Measurements from ENCODE around the gene OPCML.

DNA sequence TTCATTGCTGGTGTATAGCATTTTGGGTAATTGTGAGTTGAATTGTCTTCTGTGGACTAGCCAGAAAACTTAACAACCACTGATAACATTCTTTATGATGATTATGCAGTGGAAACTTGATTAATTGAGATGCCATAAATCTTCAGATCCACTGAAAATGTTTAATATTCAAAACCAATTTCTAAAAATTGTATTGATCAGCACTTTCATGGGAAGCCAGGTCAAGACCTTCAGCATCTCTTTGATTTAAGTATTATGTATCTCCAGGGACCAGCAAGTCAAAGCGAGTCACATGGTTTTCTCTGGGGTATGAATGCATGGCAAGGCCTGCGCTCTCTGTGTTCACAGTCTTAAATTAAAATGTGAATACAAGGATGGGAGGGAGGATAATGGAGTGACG, 596.9 kb downstream of the OPCML start:
- TF ChIP-seq CTCF (IDR thresholded peaks at IDR 0.05): no peak
- TF ChIP-seq POLR2AphosphoS5 (IDR thresholded peaks at IDR 0.05; ENCODE audit: low read depth, low read length): no peak
- TF ChIP-seq TCF7L2 (IDR thresholded peaks at IDR 0.05; ENCODE audit: low read depth, low read length): no peak
- TF ChIP-seq, protein P1, sequence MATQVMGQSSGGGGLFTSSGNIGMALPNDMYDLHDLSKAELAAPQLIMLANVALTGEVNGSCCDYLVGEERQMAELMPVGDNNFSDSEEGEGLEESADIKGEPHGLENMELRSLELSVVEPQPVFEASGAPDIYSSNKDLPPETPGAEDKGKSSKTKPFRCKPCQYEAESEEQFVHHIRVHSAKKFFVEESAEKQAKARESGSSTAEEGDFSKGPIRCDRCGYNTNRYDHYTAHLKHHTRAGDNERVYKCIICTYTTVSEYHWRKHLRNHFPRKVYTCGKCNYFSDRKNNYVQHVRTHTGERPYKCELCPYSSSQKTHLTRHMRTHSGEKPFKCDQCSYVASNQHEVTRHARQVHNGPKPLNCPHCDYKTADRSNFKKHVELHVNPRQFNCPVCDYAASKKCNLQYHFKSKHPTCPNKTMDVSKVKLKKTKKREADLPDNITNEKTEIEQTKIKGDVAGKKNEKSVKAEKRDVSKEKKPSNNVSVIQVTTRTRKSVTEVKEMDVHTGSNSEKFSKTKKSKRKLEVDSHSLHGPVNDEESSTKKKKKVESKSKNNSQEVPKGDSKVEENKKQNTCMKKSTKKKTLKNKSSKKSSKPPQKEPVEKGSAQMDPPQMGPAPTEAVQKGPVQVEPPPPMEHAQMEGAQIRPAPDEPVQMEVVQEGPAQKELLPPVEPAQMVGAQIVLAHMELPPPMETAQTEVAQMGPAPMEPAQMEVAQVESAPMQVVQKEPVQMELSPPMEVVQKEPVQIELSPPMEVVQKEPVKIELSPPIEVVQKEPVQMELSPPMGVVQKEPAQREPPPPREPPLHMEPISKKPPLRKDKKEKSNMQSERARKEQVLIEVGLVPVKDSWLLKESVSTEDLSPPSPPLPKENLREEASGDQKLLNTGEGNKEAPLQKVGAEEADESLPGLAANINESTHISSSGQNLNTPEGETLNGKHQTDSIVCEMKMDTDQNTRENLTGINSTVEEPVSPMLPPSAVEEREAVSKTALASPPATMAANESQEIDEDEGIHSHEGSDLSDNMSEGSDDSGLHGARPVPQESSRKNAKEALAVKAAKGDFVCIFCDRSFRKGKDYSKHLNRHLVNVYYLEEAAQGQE (IDR thresholded peaks at IDR 0.05; ENCODE audit: insufficient read depth in 1 of 2, low read depth in 2 of 2, low read length in 1 of 2): no peak
- TF ChIP-seq SIN3A (IDR thresholded peaks at IDR 0.05; ENCODE audit: borderline replicate concordance, insufficient read depth, low read depth, low read length): no peak
